Left renal pelvis (tissue), 4 donors: ENCODE results near the gene RMND5A. TPM values are rescaled to one million over a fixed set of nuclear protein-coding genes. Genes with fewer than 3 reads are reported as not detected.

Experiments used
- DNase-seq, 4 donors: peaks; one replicate each; pipeline ENCODE4 v3.0.0-alpha.2; 2013; ENCODE audit warnings: low read depth in 4 of 4, low spot score in 3 of 4
- polyA plus RNA-seq, 4 donors: library from polyadenylated mRNA; unstranded; fragments of 120-200 nt; gene quantifications; one replicate each; pipeline ENCODE4 v1.2.1, GENCODE V29; 2013; ENCODE audit not compliant: insufficient read length in 4 of 4

RMND5A gene
- polyA plus RNA-seq, 4 donors, result 38.6 to 65.4 (median 61.9) TPM

- DNase-seq, result no peak
These were observed 40.3 kb downstream of the RMND5A start for GRCh38 chr2:86760371-86760770.

GRCh38 chr2:86764661-86765309, 44.7 kb downstream of the RMND5A start:
- peak in 1 of 4 donors; percentile 14 for DNase-seq

- DNase-seq, result no peak
These were observed 45.2 kb downstream of the RMND5A start for GRCh38 chr2:86765310-86765695.

- no peak for DNase-seq
These were observed 48.3 kb downstream of the RMND5A start for GRCh38 chr2:86768189-86768949.

- no peak for DNase-seq
These were observed 49.7 kb downstream of the RMND5A start for GRCh38 chr2:86769838-86770237.

GRCh38 chr2:86770816-86771301, 50.8 kb downstream of the RMND5A start:
- DNase-seq, result no peak

- no peak for DNase-seq
These were observed 52.5 kb downstream of the RMND5A start for GRCh38 chr2:86772611-86773010.

GRCh38 chr2:86774862-86775261, 54.8 kb downstream of the RMND5A start:
- DNase-seq, result no peak

GRCh38 chr2:86775338-86775737, 55.2 kb downstream of the RMND5A start:
- no peak for DNase-seq

- no peak for DNase-seq
These were observed 56.4 kb downstream of the RMND5A start for GRCh38 chr2:86776532-86776931.

- DNase-seq, result no peak
These were observed 58.9 kb downstream of the RMND5A start for GRCh38 chr2:86778957-86779356.

- DNase-seq, result no peak
These were observed 59.9 kb downstream of the RMND5A start for GRCh38 chr2:86779971-86780370.

- DNase-seq, result no peak
These were observed 61.3 kb downstream of the RMND5A start for GRCh38 chr2:86781363-86781762.

- no peak for DNase-seq
These were observed 62.7 kb downstream of the RMND5A start for GRCh38 chr2:86782748-86783147.

GRCh38 chr2:86783615-86784339, 63.7 kb downstream of the RMND5A start:
- DNase-seq, result no peak

GRCh38 chr2:86785456-86785855, 65.4 kb downstream of the RMND5A start:
- DNase-seq, result no peak

GRCh38 chr2:86786001-86786536, 66.0 kb downstream of the RMND5A start:
- no peak for DNase-seq

- no peak for DNase-seq
These were observed 67.6 kb downstream of the RMND5A start for GRCh38 chr2:86787736-86788135.

GRCh38 chr2:86788165-86788564, 68.1 kb downstream of the RMND5A start:
- no peak for DNase-seq

GRCh38 chr2:86788881-86789686, 69.0 kb downstream of the RMND5A start:
- DNase-seq, result no peak
